T-helper 22 cell (primary cell): ENCODE data around the gene RAE1.

Experiments
- DNase-seq: peaks from one replicate; pipeline ENCODE4 v3.0.0-alpha.2; 2020; ENCODE audit warnings: low read depth

The RAE1 gene

GRCh38 chr20:57388953-57389694, 38.1 kb downstream of the RAE1 start:
- no peak for DNase-seq

DNA sequence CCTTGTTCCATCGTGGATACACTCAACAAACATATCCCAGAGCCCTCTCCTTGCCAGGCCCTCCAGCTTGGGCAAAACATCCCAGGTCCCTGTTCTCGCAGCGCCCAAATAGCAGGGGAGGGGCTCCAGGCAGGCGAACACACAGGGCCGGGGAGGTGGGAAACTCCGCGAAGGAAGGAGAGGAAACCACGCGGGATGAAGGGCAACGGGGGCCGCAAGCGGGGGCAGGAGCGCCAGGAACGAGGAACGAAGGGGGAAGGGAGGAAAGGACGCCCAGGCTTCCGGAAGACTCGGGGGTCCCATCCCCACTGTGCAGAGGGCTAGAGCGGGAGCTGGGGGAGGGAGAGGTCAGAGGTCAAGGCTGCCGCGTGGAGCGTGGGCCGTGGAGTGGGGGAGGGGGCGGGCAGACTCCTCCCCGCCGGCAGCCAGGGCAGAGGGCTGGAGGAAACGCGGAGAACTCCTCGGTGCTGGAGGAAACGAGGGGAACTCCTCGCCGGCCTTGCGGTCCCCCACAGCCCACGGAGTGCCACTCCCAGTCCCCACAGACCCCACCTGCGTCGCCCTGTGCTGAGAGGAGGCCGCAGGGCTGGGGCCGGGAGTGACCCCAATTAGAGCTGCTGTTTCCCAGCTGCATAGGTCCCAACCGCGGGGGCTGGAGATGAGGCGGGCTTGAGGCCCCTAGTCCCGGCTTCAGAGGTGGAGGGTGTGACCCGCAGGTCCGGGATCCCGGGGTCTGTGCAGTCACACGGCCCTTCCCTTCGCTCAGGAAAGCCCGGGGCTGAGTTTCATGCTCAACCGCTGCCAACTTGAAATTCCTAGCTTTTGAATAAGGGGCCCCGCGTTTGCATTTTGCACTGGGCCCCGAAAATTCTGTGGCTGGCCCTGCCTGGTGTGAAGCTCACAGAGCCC, 38.9 kb downstream of the RAE1 start:
- DNase-seq: peak; percentile 64

GRCh38 chr20:57390604-57391438, 39.8 kb downstream of the RAE1 start, which contains the start of gene RBM38:
RBM38 (plus strand) TSS chr20:57391396; CDS start chr20:57391582, 186 bp downstream.
- peak; percentile 61 for DNase-seq

GRCh38 chr20:57391439-57392301, 40.6 kb downstream of the RAE1 start:
- no peak for DNase-seq

DNA sequence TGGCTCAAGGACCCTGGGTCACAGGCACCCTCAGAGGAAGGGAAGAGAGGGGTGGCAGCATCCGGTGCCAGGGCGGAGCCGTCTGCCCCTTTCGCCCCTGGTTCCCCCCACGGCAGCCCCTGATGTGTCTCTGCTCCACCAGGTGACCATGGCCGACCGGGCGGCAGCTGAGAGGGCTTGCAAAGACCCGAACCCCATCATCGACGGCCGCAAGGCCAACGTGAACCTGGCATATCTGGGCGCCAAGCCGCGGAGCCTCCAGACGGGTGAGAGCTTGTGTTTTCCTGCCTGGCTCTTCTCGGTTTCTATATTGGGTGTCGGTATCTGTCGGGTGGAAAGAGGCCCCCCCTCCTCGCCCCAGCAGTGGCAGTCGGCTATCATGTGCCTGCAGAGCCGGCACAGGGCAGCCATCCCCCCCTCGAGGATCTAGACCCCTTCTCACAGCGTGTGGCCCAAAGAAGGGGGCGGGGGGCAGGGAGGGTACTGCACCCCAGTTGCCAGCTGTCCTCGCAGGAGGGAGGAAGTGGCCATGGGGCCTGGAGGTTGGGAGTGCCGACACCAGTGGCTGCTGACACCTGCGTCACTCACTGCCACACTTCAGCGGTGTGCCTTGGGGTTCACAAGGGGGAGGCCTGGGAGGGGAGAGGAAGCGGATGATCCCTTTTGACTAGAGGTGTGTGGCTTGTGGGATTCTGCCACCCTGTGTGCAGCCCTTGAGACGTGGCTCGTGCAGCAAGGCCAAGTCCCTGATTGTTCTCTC, 41.6 kb downstream of the RAE1 start:
- DNase-seq: peak; percentile 93

DNA sequence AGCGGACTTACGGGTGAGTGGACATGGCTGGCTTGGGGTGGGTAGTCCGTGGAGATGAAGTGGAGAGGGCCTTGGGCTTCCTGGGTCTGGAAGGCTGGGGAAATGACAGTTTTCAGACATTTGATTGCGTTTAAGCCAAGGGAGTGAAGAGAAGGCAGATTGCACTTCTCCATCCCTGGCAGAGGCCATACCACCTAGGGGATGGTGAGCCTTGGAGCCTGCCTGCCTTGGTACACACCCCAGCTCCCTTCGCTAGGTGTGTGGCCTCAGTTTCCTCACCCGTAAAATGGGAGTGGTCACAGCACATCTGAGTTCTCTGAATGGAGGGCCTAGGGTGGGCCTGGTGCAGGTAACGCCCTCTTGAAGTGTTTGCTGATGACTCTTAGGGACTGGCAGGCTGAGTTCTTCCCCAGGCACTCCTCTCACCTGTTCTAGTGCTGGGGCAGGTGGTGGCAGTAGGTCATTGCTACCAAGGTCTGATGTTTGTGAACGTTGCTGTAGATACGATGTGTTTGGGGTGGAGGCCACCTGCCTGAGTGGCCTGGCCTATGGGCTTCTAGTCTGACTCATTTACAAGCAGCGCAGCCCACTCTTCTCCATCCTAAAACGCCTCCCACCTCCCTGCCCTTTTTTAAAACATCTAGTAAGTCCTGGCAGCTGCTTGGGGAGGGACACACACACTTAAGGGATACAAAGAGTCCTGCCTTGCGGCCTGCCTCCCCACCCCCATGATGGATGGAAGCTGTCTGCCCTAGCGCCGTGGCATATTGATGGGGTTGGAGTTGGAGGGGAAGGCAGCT, 42.5 kb downstream of the RAE1 start:
- DNase-seq: no peak

- no peak for DNase-seq
Measured at GRCh38 chr20:57394121-57395082, 43.3 kb downstream of the RAE1 start.

- no peak for DNase-seq
Measured at GRCh38 chr20:57395111-57395966, 44.3 kb downstream of the RAE1 start.

DNA sequence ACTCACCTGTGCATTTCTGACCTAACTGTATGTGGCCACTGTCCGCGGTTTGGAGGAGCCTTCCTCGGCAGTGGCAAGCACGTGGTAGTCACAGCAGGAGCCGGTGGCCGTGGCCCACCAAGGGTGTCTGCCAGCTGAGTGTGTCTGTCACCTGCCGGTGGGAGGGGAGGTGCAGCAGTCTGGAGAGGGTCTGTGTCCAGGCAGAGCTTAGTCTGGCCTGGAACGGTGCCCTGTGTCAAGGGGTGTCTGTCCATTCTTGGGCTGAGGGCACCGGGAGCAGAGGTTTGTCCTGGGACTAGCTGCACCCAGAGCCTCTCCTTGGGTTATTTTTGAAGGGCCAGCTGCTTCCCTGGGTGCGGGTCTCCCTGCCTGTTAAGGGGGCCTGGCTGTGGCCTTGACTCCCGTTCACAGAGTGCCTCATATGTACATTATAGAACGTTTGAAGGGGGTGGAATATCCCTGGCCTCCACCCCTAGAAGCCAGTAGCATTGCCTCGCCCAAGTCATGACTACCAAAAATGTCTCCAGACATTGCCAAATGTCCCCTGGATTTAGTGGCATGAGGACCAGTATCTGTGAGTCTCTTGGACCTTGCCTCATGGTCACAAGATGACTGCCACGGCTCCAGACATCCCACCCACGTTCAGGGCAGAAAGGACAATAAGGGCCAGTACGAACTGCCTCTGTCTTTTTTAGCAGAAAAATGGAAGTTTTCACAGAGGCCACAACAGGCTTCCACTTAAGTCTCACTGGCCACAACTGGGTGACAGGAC, 45.3 kb downstream of the RAE1 start:
- no peak for DNase-seq

GRCh38 chr20:57396984-57397692, 46.1 kb downstream of the RAE1 start:
- no peak for DNase-seq

- DNase-seq: peak; percentile 67
Measured at GRCh38 chr20:57397693-57398108, 46.6 kb downstream of the RAE1 start.

DNA sequence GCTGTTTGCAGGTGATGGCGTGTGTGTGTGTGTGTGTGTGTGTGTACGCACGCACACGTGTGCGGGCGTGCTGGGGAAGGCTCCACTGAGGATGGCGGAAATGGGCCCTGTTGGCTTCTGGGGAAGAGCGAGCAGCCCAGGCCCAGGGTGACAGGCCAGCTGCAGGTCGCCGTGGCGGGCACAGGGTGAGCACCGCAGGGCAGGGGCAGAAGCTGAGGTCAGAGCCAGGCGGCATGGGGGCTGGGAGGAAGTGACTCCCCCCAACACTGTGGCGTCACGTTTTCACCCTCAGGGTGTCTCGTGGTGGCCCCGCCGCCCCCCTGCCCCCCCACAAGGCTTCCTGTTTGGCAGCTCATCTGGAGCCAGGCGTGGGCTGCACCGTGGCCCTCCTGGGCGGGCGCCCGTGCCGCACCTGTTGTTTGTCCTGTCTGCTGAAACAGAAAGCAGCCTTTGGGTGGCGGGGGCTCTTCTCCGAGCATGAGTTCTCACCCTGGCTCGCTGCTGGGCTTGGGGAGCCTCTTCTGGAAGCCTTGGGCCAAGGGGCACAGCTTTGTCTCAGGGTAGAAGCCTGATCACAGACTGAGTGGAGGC, 47.3 kb downstream of the RAE1 start:
- DNase-seq: peak; percentile 95

GRCh38 chr20:57398901-57399535, 48.0 kb downstream of the RAE1 start:
- DNase-seq: no peak

- peak; percentile 51 for DNase-seq
Measured at GRCh38 chr20:57399587-57400155, 48.6 kb downstream of the RAE1 start.

GRCh38 chr20:57400231-57400701, 49.2 kb downstream of the RAE1 start:
- no peak for DNase-seq
